Astrocyte of the cerebellum (primary cell): ENCODE measurements around the gene MON1B.

Source experiments
- DNase-seq: peaks from one replicate; pipeline ENCODE4 v3.0.0-alpha.2; 2011; ENCODE audit warnings: low read depth
- H3K4me3 ChIP-seq: 2 replicates; pipeline ENCODE4 v1.5.1; 2011; ENCODE audit warnings: mild to moderate bottlenecking, low read depth, low read length, moderate library complexity
- CTCF ChIP-seq: IDR thresholded peaks from 2 replicates; pipeline ENCODE4 v1.5.1; 2012; ENCODE audit warnings: low read length, low read depth, moderate library complexity, mild to moderate bottlenecking; ENCODE audit errors: missing control alignments
- in situ Hi-C: cut with HindIII; loops from 2 replicates; pipeline ENCODE4 v1.10.0; 2017; ENCODE audit warnings: low sequenced_read_pairs

The MON1B gene

DNA sequence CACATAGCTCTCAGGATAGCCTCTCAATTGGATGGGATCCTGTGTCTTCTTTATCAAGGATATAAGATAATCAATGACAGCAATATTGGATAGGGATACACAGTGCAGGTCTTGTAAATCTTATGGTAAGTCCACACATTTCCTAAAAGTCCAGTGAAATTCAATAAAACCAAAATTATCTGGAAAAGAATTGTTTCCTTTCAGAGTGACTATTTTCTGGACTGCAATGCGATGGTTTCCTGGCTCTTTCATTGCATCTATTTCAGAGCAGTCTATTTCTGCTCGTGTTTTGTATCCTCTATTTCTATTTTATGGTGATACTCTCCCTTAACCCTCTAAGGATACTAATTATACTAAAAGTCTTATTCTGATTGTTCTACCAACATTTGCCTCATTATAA is 24.3 kb upstream of the MON1B start:
- H3K4me3 ChIP-seq: no peak overlapping the region
- no peak for TF ChIP-seq CTCF
- DNase-seq: no peak
- in situ Hi-C loops: loop anchor here (25.0 kb wide), 1 partner anchor 1354 kb away; no protein-coding TSS in a partner anchor

- no peak for DNase-seq
- no peak overlapping the region for H3K4me3 ChIP-seq
- in situ Hi-C loops: loop anchor here (25.0 kb wide), 1 partner anchor 1357 kb away; no protein-coding TSS in a partner anchor
- no peak for TF ChIP-seq CTCF
Measured at GRCh38 chr16:77168901-77169300, 22.1 kb upstream of the MON1B start.

- H3K4me3 ChIP-seq: no peak overlapping the region
- peak; percentile 65 for TF ChIP-seq CTCF
- in situ Hi-C loops: loop anchor here (25.0 kb wide), 1 partner anchor 1357 kb away; no protein-coding TSS in a partner anchor
- no peak for DNase-seq
Measured at GRCh38 chr16:77169650-77170236, 21.2 kb upstream of the MON1B start.

GRCh38 chr16:77170805-77171204 is 20.2 kb upstream of the MON1B start:
- no peak for DNase-seq
- in situ Hi-C loops: loop anchor here (25.0 kb wide), 1 partner anchor 1359 kb away; no protein-coding TSS in a partner anchor
- no peak overlapping the region for H3K4me3 ChIP-seq
- TF ChIP-seq CTCF: no peak

- H3K4me3 ChIP-seq: no peak overlapping the region
- in situ Hi-C loops: loop anchor here (25.0 kb wide), 1 partner anchor 1360 kb away; no protein-coding TSS in a partner anchor
- DNase-seq: peak; percentile 49
- TF ChIP-seq CTCF: peak; percentile 69
Measured at GRCh38 chr16:77171745-77172635, 19.0 kb upstream of the MON1B start.

GRCh38 chr16:77172951-77173350 is 18.0 kb upstream of the MON1B start:
- H3K4me3 ChIP-seq: no peak overlapping the region
- in situ Hi-C loops: loop anchor here (25.0 kb wide), 1 partner anchor 1361 kb away; no protein-coding TSS in a partner anchor
- DNase-seq: no peak
- no peak for TF ChIP-seq CTCF
